ENCODE results near the gene SLC32A1.

Gene SLC32A1

DNA sequence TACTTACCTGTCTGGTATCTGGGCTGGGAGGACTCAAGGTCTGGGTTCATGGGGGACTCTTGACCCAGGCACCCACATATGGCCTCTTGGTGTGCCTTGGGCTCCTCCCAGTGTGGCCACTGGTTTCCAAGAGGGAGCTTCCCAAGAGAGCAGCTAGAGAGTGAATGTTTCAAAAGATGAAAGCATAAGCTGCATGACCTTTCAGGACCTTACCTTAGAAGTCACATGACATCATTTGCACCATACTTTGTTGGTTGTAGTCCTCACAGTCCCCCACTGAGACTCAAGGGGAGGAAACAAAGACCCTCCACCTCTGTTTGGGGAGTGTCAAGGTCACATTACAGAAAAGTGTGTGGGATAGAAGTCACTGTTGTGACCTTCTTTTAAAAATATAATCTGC lies 37.9 kb downstream of the SLC32A1 start:
- H3K4me3 ChIP-seq (ENCODE audit: low read depth, low read length) = no peak overlapping the region
- TF ChIP-seq MYC (IDR thresholded peaks at IDR 0.05; ENCODE audit: low read depth, low read length) (no peak), POLR2A (IDR thresholded peaks at IDR 0.05; ENCODE audit: extremely low read depth, insufficient read length) (no peak)
- TF ChIP-seq, protein P1, sequence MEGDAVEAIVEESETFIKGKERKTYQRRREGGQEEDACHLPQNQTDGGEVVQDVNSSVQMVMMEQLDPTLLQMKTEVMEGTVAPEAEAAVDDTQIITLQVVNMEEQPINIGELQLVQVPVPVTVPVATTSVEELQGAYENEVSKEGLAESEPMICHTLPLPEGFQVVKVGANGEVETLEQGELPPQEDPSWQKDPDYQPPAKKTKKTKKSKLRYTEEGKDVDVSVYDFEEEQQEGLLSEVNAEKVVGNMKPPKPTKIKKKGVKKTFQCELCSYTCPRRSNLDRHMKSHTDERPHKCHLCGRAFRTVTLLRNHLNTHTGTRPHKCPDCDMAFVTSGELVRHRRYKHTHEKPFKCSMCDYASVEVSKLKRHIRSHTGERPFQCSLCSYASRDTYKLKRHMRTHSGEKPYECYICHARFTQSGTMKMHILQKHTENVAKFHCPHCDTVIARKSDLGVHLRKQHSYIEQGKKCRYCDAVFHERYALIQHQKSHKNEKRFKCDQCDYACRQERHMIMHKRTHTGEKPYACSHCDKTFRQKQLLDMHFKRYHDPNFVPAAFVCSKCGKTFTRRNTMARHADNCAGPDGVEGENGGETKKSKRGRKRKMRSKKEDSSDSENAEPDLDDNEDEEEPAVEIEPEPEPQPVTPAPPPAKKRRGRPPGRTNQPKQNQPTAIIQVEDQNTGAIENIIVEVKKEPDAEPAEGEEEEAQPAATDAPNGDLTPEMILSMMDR (IDR thresholded peaks at IDR 0.05; ENCODE audit: low read depth, low read length) = no peak
- TF ChIP-seq, protein P2, sequence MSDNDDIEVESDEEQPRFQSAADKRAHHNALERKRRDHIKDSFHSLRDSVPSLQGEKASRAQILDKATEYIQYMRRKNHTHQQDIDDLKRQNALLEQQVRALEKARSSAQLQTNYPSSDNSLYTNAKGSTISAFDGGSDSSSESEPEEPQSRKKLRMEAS (IDR thresholded peaks at IDR 0.05; ENCODE audit: low read depth, low read length) = no peak
- no peak for DNase-seq (ENCODE audit: low read depth)

DNA sequence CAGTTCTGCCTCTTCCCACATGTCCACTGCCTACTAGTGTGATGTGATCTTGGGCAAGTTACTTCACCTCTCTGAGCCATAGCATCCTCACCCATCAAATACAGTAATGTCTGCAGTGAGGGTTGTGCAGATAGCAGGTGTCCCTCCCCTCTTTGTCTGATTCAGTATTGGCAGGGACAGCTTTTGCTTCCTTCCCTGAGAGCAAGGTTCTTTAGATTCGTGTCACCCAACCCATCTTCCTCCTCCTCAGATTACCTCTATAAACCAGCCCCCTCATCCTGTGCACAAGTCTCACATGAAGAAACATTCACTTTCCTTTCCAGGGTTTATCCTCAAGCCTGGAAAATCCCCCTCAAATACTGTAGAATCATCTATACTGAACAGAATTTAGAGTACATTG lies 39.3 kb downstream of the SLC32A1 start:
- no peak overlapping the region for H3K4me3 ChIP-seq (ENCODE audit: low read depth, low read length)
- DNase-seq (ENCODE audit: low read depth) = no peak
- TF ChIP-seq MYC (IDR thresholded peaks at IDR 0.05; ENCODE audit: low read depth, low read length) (no peak), POLR2A (IDR thresholded peaks at IDR 0.05; ENCODE audit: extremely low read depth, insufficient read length) (no peak)
- TF ChIP-seq, protein P1 (IDR thresholded peaks at IDR 0.05; ENCODE audit: low read depth, low read length) = no peak
- TF ChIP-seq, protein P2 (IDR thresholded peaks at IDR 0.05; ENCODE audit: low read depth, low read length) = no peak

DNA sequence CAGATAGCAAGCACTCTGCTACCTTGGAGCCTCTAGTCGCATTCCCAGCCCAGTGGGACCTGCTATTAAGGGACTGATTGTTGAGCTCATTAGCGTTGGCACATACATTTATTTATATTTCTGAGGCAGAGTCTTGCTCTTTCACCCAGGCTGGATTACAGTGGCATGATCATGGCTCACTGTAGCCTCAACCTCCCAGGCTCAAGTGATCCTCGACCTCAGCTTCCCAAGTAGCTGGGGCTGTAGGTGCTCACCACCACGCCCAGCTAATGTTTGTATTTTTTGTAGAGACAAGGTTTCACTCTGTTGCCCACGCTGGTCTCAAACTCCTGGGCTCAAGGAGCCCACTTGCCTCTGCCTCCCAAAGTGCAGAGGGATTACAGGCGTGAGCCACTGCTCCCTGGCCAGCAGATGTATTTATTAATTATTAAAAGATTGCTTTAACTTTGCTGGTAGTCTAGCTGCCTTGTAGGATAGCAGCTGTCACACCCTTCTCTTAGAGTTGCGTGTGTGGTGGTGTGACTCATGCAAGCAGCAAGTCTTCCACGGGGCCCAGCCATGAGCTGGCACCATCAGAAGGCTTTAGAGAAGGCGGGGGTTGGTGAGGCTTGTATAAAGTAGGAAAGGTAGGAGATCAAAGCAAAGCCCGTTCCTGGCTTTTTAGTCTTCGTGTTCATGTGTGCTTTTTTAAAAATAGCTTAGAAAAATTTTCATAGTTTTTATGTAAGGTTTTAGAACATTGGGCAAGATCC lies 40.5 kb downstream of the SLC32A1 start:
- DNase-seq (ENCODE audit: low read depth) = peak; percentile 70

DNA sequence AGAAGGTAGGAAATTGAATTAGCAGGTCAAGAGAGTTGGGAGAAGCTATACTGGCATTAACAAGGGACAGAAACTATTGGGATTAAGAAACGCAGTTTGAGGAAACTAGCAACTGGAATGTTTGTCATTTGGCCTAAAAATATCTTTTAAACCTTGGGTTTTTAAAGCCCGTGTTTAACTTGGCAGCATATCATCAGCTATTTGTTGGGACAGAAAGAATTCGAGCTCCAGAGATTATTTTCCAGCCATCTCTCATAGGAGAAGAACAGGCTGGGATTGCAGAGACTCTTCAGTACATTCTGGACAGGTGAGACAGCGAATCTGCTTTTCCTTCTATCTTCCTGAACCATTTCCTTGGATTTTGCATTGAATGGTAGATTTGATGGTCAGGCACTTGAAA lies 41.8 kb downstream of the SLC32A1 start:
- no peak overlapping the region for H3K4me3 ChIP-seq (ENCODE audit: low read depth, low read length)
- DNase-seq (ENCODE audit: low read depth) = no peak
- TF ChIP-seq, protein P1 (IDR thresholded peaks at IDR 0.05; ENCODE audit: low read depth, low read length) = no peak
- TF ChIP-seq MYC (IDR thresholded peaks at IDR 0.05; ENCODE audit: low read depth, low read length) (no peak), POLR2A (IDR thresholded peaks at IDR 0.05; ENCODE audit: extremely low read depth, insufficient read length) (no peak)
- TF ChIP-seq, protein P2 (IDR thresholded peaks at IDR 0.05; ENCODE audit: low read depth, low read length) = no peak

More for the DNA sequence above, 40.5 kb downstream of the SLC32A1 start:
- TF ChIP-seq, protein P2 (IDR thresholded peaks at IDR 0.05; ENCODE audit: low read depth, low read length) = peak; percentile 62
- TF ChIP-seq POLR2A (IDR thresholded peaks at IDR 0.05; ENCODE audit: extremely low read depth, insufficient read length) = no peak
- TF ChIP-seq, protein P1 (IDR thresholded peaks at IDR 0.05; ENCODE audit: low read depth, low read length) = no peak
- peak; percentile 20; the same call in 1 of the 2 replicates for TF ChIP-seq MYC (IDR thresholded peaks at IDR 0.05; ENCODE audit: low read depth, low read length)
- H3K4me3 ChIP-seq (ENCODE audit: low read depth, low read length) = no peak overlapping the region

DNA sequence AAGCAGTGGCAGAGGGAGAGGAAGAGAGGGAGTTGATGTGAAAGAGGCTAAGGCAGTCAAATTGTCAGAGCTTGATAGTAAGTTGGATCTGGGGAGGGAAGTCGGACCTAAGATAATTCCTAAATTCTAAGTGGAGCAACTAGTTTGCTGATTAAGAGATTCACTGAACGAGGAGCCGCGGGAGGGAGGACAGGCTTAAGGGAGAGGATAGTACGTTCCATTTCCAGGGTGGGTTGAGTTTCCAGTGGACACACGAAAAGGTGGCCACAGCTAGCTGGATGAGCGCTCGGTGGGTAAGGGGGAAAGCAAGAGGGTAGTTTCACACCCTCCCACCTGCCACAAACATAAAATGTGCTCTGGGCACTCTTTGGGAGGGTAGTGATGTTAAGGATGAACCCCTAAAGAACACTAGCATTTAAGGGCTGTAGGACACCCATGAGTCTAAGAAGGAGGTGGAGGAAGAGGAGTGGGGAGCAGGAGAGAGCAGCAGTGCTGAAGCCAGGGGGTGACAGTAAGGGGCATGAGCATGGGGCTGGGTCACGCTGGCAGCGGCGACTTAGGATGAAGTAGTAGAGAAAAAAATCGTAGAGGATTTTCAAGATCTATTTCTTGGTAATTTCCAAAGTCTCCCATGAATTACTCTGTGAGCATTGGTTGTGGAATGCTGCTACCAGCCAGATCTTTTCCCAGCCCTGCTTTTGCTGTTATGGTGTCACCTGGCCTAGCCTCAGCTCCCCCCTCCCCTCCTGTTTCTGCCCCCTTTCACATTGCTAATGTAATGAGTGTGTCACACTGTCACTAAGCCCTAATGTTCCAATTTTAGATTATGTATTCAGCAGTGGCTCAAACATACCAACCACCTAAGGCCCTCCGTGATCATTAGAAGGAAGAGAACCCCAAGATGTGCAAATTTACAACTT lies 45.4 kb downstream of the SLC32A1 start:
- no peak for DNase-seq (ENCODE audit: low read depth)

More for the DNA sequence above, 45.4 kb downstream of the SLC32A1 start:
- H3K4me3 ChIP-seq (ENCODE audit: low read depth, low read length) = no peak overlapping the region
- TF ChIP-seq, protein P2 (IDR thresholded peaks at IDR 0.05; ENCODE audit: low read depth, low read length) = no peak
- TF ChIP-seq, protein P1 (IDR thresholded peaks at IDR 0.05; ENCODE audit: low read depth, low read length) = no peak
- TF ChIP-seq POLR2A (IDR thresholded peaks at IDR 0.05; ENCODE audit: extremely low read depth, insufficient read length) (no peak), MYC (IDR thresholded peaks at IDR 0.05; ENCODE audit: low read depth, low read length) (no peak)

Data from NB4 (cell line).